ENCODE data around the gene HSD11B2. TPM values are rescaled to one million over a fixed set of nuclear protein-coding genes. Genes with fewer than 3 reads are reported as not detected.
A peak's percentile ranks its signal among the peaks of the same experiment; 100 is the strongest.

Gene HSD11B2
- total RNA-seq, 1 experiment from 2014 or later = 5.3 TPM

DNA sequence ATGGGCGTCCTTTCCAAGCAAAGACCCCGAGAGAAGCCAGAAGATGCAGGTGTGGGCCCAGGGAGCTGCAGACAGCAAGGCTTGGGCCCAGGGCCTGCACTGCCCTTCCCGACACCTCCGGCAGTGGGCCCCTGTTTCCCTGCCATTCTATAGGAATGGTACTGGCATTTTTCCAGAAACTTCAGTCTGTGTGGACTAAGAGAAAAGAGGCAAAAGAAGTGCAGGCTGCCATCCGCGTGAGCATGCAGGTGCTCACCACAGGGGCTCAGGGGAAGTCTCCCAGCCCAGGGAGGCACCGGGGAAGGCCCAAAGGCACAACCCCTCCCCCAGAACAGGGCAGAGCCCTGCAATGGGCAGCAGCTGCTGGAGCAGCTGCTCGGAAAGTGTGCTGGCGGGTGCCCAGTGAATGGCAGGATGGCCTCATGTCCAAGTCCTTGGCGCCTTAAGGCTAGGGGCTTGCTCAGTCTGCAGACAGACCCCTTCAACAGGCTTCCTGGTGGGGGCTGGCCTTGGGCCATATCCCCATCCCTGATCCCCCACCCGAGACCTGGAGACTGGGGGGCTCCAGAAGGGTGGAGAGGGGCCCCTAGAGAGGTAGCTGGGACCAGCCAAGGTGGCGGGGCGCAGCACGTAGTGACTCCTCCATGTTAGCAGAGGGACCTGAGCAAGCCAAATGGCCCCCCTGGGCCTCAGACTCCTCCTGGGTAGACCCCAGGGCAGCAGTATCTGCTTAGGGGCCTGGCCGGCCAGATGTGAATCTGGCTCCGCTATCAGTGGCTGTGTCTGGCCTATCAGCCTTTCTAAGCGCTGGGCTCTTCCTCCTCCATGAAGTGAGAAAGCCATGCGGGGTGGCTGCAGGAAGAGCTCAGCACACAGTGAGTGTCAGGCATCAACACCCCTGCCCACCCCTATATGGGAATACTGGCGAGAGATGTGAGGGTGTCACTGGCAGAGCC lies 30.9 kb upstream of the HSD11B2 start:
- TF ChIP-seq EZH2 (IDR thresholded peaks at IDR 0.05; ENCODE audit: low read depth) = no peak
- TF ChIP-seq CTCF (conservative IDR thresholded peaks at IDR 0.05) = no peak
- no TSS peak for BruUV-seq (replicated peaks)
- Histone ChIP-seq H3K9me3 (ENCODE audit: insufficient read depth, low read depth) (no peaks in the 10 kb centered on the region), H3K27me3 (ENCODE audit: insufficient read depth, low read depth) (no peaks in the 10 kb centered on the region), H3K4me1 (replicated peaks; ENCODE audit: insufficient read depth) (peaks cover 31% of the 10 kb centered on the region), H3K4me3 (no peak overlapping the region), H4K20me1 (ENCODE audit: insufficient read depth) (no peaks in the 10 kb centered on the region), H3F3A (ENCODE audit: insufficient read depth, low read depth) (peaks cover 25% of the 10 kb centered on the region), H3K27ac (no peak overlapping the region), H3K9me2 (ENCODE audit: insufficient read depth) (no peaks in the 10 kb centered on the region), H3K36me3 (ENCODE audit: low read depth) (no peaks in the 10 kb centered on the region), H2AFZ (no peak overlapping the region), H3K79me2 (ENCODE audit: low read depth) (no peaks in the 10 kb centered on the region), H3K4me2 (no peak overlapping the region)
- intact Hi-C loops (cut with micrococcal nuclease; ENCODE audit: unreplicated experiment) = loop anchor here (2.0 to 10.0 kb wide), 3 partner anchors 123 to 205 kb away; partner anchors contain the start of genes E2F4, ELMO3, EXOC3L1 and PLEKHG4
- DNase-seq = no peak
- ChIA-PET CTCF (interaction anchor here (0.6 to 1.4 kb wide), 4 partner anchors 27 to 140 kb away, joined by 4 to 8 read pairs (median 4); partner anchors contain the start of gene ATP6V0D1), POLR2A (ENCODE audit: unreplicated experiment) (no interaction called here)

DNA sequence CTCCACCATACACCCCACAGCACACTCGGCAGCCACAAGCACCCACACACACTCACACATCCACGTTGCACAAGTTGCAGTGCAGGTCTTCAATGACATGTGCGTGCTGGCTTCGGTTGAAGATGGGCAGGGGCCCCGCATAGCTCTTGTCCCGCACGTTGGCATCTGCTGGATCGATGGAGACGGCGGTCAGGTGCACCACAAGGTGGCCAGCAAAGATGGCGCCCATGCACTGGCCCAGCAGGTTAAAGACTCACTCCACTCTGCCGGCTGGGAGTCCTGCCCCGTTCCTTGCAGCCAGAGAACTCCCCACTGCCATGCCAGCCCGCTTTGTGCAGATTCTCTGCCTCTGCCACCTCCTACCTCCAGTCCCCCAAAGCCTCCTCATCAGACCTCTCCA lies 30.0 kb upstream of the HSD11B2 start:
- H3K4me3 ChIP-seq = no peak overlapping the region
- H3K27me3 ChIP-seq (ENCODE audit: insufficient read depth, low read depth) = no peaks in the 10 kb centered on the region
- peaks cover 26% of the 10 kb centered on the region; the same call in 1 of the 2 replicates for H3F3A ChIP-seq (ENCODE audit: insufficient read depth, low read depth)
- H3K27ac ChIP-seq = no peak overlapping the region
- H3K79me2 ChIP-seq (ENCODE audit: low read depth) = no peaks in the 10 kb centered on the region
- CTCF ChIA-PET = no interaction called here
- H3K4me1 ChIP-seq (replicated peaks; ENCODE audit: insufficient read depth) = peaks cover 34% of the 10 kb centered on the region
- intact Hi-C loops (cut with micrococcal nuclease; ENCODE audit: unreplicated experiment) = no loop called here
- H3K9me2 ChIP-seq (ENCODE audit: insufficient read depth) = no peaks in the 10 kb centered on the region
- no peaks in the 10 kb centered on the region for H3K9me3 ChIP-seq (ENCODE audit: insufficient read depth, low read depth)
- H4K20me1 ChIP-seq (ENCODE audit: insufficient read depth) = no peaks in the 10 kb centered on the region
- H3K36me3 ChIP-seq (ENCODE audit: low read depth) = no peaks in the 10 kb centered on the region
- no peak for DNase-seq
- POLR2A ChIA-PET (ENCODE audit: unreplicated experiment) = no interaction called here
- no peak overlapping the region for H3K4me2 ChIP-seq
- BruUV-seq (replicated peaks) = no TSS peak
- TF ChIP-seq CTCF (conservative IDR thresholded peaks at IDR 0.05) = no peak
- TF ChIP-seq EZH2 (IDR thresholded peaks at IDR 0.05; ENCODE audit: low read depth) = no peak
- no peak overlapping the region for H2AFZ ChIP-seq

GRCh38 chr16:67403976-67404555 lies 26.9 kb upstream of the HSD11B2 start:
- peaks cover 32% of the 10 kb centered on the region for H3K4me1 ChIP-seq (replicated peaks; ENCODE audit: insufficient read depth)
- H3K4me3 ChIP-seq = peak overlapping the region; percentile 25; the same call in 1 of the 2 replicates
- TF ChIP-seq EZH2 (IDR thresholded peaks at IDR 0.05; ENCODE audit: low read depth) (no peak), CTCF (conservative IDR thresholded peaks at IDR 0.05) (no peak)
- ChIA-PET CTCF (interaction anchor here (0.5 kb wide), 1 partner anchor 1023 kb away, joined by 7 read pairs; no protein-coding TSS in a partner anchor), POLR2A (ENCODE audit: unreplicated experiment) (no interaction called here)
- no peaks in the 10 kb centered on the region for H3K9me2 ChIP-seq (ENCODE audit: insufficient read depth)
- BruUV-seq (replicated peaks) = TSS peak; percentile 42
- no peak overlapping the region for H2AFZ ChIP-seq
- peak overlapping the region; percentile 86 for H3K27ac ChIP-seq
- intact Hi-C loops (cut with micrococcal nuclease; ENCODE audit: unreplicated experiment) = no loop called here
- no peaks in the 10 kb centered on the region for H4K20me1 ChIP-seq (ENCODE audit: insufficient read depth)
- H3K9me3 ChIP-seq (ENCODE audit: insufficient read depth, low read depth) = no peaks in the 10 kb centered on the region
- no peaks in the 10 kb centered on the region for H3K36me3 ChIP-seq (ENCODE audit: low read depth)
- peak overlapping the region; percentile 80 for H3K4me2 ChIP-seq
- no peaks in the 10 kb centered on the region for H3K79me2 ChIP-seq (ENCODE audit: low read depth)
- H3F3A ChIP-seq (ENCODE audit: insufficient read depth, low read depth) = peaks cover 18% of the 10 kb centered on the region; the same call in 1 of the 2 replicates
- H3K27me3 ChIP-seq (ENCODE audit: insufficient read depth, low read depth) = no peaks in the 10 kb centered on the region
- no peak for DNase-seq

Data from PC-9 (cell line).